Measurements from ENCODE around the gene PLA2G2C.

The PLA2G2C gene

DNA sequence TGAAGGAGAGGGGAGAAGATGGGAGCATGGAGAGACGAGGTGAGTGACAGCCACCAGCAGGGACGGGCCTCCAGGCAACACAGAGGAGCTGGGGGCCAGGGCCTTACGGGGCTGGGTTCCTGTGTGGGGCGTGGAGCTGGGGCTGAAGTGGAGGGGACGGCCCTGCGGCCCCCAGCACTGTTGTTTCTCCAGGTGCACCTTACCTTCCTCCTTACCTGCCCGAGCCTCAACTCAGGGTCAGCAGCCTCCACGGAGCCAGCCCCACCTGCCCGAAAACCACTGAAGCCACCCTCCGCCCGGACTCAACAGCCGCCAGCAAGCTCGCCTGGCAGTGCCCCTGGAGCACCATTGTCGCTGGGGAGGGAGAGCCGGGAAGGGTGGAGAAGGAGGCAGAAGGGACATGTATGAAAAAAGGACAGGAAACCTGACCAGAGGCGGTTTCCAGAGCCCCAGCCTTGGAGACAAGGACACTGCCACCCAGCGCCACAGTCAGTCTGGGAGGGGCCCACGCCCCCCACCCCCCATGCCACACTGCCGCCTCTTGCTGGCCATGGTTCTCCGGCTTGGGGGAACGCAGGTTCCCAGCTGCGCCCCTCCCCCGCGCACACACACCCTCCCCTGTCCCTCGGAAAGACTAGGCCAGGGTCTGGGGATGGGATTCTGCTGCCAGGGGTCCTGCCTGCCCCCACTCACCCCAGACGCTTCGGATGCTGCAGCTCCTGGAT is 36.6 kb downstream of the PLA2G2C start:
- H3K27me3 ChIP-seq (ENCODE audit: control insufficient read depth, insufficient read depth, low read length) = peaks cover 19% of the 10 kb centered on the region

DNA sequence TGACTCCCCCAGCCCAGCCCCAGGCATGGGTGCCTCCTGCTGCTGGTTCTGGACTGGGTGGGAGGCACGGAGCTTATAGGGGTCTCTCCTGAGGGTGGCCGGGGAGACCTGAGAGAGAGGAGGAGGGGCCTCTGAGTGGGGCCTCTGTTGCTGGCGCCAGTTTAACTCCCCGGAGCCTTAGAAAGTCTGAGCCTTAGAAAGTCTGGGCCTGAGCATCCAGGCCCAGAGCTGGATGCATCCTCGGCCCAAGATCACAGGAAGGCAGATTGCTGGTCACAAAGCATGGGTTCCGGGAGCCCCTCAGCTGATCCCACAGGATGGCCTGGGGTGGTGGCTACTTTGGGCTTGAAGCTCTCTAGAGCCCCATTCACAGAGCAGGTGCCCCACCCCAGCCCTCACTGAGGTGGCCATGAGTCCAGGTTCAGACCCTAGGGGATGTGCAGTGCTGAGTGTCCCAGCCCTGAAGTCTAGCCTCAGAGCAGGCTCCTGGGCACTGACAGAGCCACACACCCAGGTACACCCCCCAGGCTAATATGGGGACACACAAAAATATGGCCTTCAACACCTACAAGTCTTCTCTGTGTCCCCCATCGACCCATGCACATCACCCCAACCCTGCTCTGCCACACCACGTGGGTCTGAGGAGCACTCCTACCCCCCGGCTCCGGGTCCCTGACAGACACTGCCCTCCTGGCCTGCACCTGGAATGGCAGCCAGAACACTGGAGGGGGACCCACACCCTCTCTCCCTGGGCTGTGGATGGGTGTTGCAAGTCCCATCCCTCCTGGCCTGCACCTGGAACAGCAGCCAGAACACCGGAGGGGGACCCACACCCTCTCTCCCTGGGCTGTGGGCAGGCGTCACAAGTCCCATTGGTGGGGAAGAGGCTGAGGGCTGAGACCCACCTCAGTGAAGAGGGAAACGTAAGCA is 37.5 kb downstream of the PLA2G2C start:
- no peak overlapping the region for H3K4me3 ChIP-seq (ENCODE audit: low read length)
- H3K4me1 ChIP-seq (ENCODE audit: control insufficient read depth, insufficient read depth, low read length) = peaks cover 19% of the 10 kb centered on the region
- no peaks in the 10 kb centered on the region for H3K9me3 ChIP-seq (replicated peaks; ENCODE audit: low read length)
- H3K4me2 ChIP-seq (ENCODE audit: low read length) = no peak overlapping the region
- H3K9ac ChIP-seq (ENCODE audit: low read depth, low read length) = no peak overlapping the region
- H3K36me3 ChIP-seq (ENCODE audit: insufficient read depth, low read length) = no peaks in the 10 kb centered on the region
- H3K27me3 ChIP-seq (ENCODE audit: control insufficient read depth, insufficient read depth, low read length) = peaks cover 26% of the 10 kb centered on the region

More for the DNA sequence above, 36.6 kb downstream of the PLA2G2C start:
- no peaks in the 10 kb centered on the region for H3K36me3 ChIP-seq (ENCODE audit: insufficient read depth, low read length)
- H3K9me3 ChIP-seq (replicated peaks; ENCODE audit: low read length) = no peaks in the 10 kb centered on the region
- no peak overlapping the region for H3K4me3 ChIP-seq (ENCODE audit: low read length)
- H3K4me1 ChIP-seq (ENCODE audit: control insufficient read depth, insufficient read depth, low read length) = peaks cover 20% of the 10 kb centered on the region
- H3K4me2 ChIP-seq (ENCODE audit: low read length) = no peak overlapping the region
- H3K9ac ChIP-seq (ENCODE audit: low read depth, low read length) = no peak overlapping the region

DNA sequence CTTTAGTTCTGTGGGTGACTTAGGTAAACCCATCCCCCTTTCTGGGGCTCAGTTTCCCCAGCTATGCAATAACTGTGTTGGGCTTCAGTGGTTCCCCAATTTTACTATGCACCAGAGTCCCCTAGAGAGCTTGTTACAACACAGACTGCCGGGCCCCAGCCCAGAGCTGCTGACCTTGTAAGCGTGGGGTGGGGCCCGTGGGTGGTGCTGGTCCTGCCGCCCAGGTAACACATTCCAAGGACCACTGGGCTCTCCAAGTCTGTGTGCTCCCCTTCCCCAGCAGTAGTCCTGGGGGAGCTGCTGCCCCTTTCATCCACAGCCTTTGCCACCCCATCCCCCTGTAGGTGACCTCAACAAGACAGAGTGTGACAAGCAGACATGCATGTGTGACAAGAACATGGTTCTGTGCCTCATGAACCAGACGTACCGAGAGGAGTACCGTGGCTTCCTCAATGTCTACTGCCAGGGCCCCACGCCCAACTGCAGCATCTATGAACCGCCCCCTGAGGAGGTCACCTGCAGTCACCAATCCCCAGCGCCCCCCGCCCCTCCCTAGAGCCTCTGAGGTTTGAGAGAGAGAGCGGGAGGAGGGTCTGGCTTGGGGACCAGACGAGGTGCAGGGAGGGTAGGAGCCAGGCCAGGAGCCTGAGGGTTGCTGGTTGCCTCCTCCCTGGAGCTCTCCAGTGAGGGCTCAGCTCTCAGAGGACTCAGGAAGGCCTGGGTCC is 38.3 kb downstream of the PLA2G2C start:
- peaks cover 12% of the 10 kb centered on the region for H3K4me1 ChIP-seq (ENCODE audit: control insufficient read depth, insufficient read depth, low read length)
- no peak overlapping the region for H3K4me2 ChIP-seq (ENCODE audit: low read length)
- no peak overlapping the region for H3K9ac ChIP-seq (ENCODE audit: low read depth, low read length)
- H3K36me3 ChIP-seq (ENCODE audit: insufficient read depth, low read length) = no peaks in the 10 kb centered on the region
- H3K4me3 ChIP-seq (ENCODE audit: low read length) = no peak overlapping the region
- no peaks in the 10 kb centered on the region for H3K9me3 ChIP-seq (replicated peaks; ENCODE audit: low read length)
- peaks cover 32% of the 10 kb centered on the region for H3K27me3 ChIP-seq (ENCODE audit: control insufficient read depth, insufficient read depth, low read length)

DNA sequence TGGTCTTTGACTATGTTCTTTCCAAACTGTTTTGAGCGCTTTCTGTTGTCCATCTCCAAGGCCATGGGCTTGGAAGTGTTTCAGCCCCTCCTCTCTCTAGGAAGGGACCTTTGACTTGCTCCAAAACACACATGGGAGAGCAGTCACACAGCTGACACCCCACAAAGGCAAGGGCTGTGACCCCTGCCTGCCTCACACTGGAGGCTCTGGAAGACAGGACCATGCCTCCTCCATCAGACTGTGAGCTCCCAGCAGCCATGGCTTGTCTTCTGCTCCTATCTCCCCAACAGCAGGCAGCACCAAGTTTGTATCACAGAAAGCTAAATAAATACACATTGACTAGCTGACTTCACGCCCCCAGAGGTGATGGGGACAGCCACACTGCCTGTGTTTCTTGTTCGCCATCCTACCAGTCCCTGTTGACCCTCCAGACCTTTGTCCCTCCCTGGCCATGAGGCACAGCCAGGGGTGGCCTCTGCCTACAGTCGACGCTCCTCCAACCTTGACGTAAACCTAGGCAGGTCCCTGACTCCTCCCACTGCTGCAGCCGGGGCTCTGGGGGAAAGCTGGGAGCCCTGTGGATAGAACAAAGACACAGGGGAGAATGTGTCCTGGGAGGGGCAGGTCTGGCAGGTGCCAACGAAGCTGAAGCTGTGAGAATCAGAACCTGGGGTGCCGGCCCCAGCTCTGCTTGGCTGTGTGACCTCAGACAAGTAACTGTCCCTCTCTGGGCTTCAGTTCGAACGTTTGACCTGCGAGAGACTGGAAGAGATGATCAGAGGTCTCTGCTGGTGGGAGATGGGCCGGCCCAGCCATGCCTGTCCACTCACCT is 42.4 kb downstream of the PLA2G2C start:
- Histone ChIP-seq H3K9me3 (replicated peaks; ENCODE audit: low read length) (no peaks in the 10 kb centered on the region), H3K4me3 (ENCODE audit: low read length) (no peak overlapping the region), H3K9ac (ENCODE audit: low read depth, low read length) (no peak overlapping the region), H3K4me2 (ENCODE audit: low read length) (no peak overlapping the region), H3K4me1 (ENCODE audit: control insufficient read depth, insufficient read depth, low read length) (no peaks in the 10 kb centered on the region), H3K36me3 (ENCODE audit: insufficient read depth, low read length) (no peaks in the 10 kb centered on the region), H3K27me3 (ENCODE audit: control insufficient read depth, insufficient read depth, low read length) (peaks cover 33% of the 10 kb centered on the region)

DNA sequence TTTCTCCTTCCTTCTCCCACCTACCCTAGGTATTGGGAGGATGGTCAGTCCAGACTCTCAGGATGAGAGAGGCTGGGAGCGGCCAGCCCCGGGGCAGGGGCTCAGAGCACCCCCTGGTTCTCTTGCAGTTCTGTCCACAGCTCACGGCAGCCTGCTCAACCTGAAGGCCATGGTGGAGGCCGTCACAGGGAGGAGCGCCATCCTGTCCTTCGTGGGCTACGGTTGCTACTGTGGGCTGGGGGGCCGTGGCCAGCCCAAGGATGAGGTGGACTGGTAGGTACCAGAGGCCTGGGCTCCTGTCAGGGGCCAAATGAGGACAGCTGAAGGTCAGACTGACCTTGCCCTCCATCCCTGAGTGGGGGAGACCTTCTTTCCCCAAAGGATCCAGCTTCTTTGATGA is 43.0 kb downstream of the PLA2G2C start:
- Histone ChIP-seq H3K4me2 (ENCODE audit: low read length) (no peak overlapping the region), H3K9ac (ENCODE audit: low read depth, low read length) (no peak overlapping the region), H3K9me3 (replicated peaks; ENCODE audit: low read length) (no peaks in the 10 kb centered on the region), H3K36me3 (ENCODE audit: insufficient read depth, low read length) (no peaks in the 10 kb centered on the region), H3K4me1 (ENCODE audit: control insufficient read depth, insufficient read depth, low read length) (no peaks in the 10 kb centered on the region), H3K27me3 (ENCODE audit: control insufficient read depth, insufficient read depth, low read length) (peaks cover 33% of the 10 kb centered on the region), H3K4me3 (ENCODE audit: low read length) (no peak overlapping the region)

DNA sequence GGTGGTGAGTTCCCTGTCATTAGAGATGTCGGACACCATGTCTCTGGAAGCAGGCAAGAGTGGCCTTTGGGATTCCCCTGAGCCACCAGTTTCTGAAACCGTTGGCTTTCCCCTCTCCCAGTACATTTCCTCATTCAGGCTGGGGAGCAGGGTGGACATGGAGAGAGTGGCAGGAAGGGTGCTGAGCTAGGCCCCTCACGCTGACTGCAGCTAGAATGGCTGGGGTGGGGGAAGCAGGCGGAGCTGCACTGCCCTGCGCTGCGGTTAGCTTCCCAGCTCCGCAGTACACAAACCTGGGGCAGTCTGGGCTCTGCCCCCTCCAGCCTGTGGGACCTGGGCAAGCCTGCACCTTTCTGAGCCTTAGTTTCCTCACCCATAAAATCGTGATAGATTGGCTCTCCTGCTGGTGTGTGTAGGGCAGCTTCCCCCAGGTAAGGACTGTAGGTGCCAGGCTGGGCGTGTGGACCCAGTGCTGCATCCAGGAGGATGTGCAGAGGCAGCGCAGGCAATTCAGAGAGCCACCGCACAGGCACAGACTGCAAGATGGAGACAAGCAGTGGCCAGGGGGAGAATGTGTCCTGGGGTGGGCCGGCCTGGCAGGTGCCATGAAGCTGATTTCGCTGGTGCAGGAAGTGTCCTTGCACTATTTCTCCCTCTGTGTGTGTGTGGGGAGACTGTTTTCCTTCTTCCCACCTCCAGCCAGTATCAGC is 44.2 kb downstream of the PLA2G2C start:
- peaks cover 30% of the 10 kb centered on the region for H3K27me3 ChIP-seq (ENCODE audit: control insufficient read depth, insufficient read depth, low read length)

DNA sequence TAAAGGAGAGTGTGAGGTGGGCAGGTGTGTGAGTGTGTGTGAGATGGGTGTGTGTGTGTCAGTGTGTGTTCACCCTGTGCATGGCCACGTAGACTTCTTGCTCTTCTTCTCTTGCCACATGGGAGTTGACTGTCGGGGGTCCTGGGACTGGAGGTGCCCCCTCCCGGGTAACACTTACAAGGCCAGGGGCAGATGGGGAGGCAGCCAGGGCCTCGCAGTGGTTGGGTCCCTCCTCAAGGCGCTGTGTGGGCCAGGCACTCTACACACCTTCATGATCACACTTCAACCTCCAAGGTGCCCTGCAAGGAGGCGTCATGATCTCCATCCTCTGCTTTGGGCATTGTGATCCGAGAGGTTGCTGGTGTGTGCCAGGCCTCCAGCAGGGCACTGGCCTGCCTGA is 44.9 kb downstream of the PLA2G2C start:
- Histone ChIP-seq H3K9me3 (replicated peaks; ENCODE audit: low read length) (no peaks in the 10 kb centered on the region), H3K27me3 (ENCODE audit: control insufficient read depth, insufficient read depth, low read length) (peaks cover 23% of the 10 kb centered on the region), H3K4me3 (ENCODE audit: low read length) (no peak overlapping the region), H3K4me2 (ENCODE audit: low read length) (no peak overlapping the region), H3K9ac (ENCODE audit: low read depth, low read length) (no peak overlapping the region), H3K4me1 (ENCODE audit: control insufficient read depth, insufficient read depth, low read length) (no peaks in the 10 kb centered on the region), H3K36me3 (ENCODE audit: insufficient read depth, low read length) (no peaks in the 10 kb centered on the region)

More for the DNA sequence above, 44.2 kb downstream of the PLA2G2C start:
- H3K4me2 ChIP-seq (ENCODE audit: low read length) = no peak overlapping the region
- no peak overlapping the region for H3K9ac ChIP-seq (ENCODE audit: low read depth, low read length)
- no peaks in the 10 kb centered on the region for H3K4me1 ChIP-seq (ENCODE audit: control insufficient read depth, insufficient read depth, low read length)
- H3K36me3 ChIP-seq (ENCODE audit: insufficient read depth, low read length) = no peaks in the 10 kb centered on the region
- no peaks in the 10 kb centered on the region for H3K9me3 ChIP-seq (replicated peaks; ENCODE audit: low read length)
- no peak overlapping the region for H3K4me3 ChIP-seq (ENCODE audit: low read length)

DNA sequence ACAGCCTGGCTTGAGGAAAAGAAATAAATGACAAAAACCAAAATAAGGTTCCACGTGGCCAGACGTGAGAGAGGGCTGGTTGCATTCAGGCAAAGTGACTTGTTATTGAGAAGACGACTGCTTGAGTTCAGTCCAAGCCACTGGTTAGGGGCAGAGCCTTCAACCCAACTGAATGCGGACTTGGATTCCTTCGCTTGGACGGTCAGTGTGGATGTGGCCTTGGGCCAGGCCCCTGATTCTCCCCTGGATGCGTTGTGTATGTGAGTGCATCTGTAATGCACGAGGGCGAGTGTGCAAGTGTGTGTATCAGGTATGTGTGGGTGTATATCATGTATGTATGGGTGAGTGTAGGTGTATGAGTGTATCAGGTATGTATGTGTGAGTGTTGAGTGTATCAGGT is 45.3 kb downstream of the PLA2G2C start:
- Histone ChIP-seq H3K9me3 (replicated peaks; ENCODE audit: low read length) (no peaks in the 10 kb centered on the region), H3K27me3 (ENCODE audit: control insufficient read depth, insufficient read depth, low read length) (peaks cover 25% of the 10 kb centered on the region), H3K4me1 (ENCODE audit: control insufficient read depth, insufficient read depth, low read length) (no peaks in the 10 kb centered on the region), H3K9ac (ENCODE audit: low read depth, low read length) (no peak overlapping the region), H3K36me3 (ENCODE audit: insufficient read depth, low read length) (no peaks in the 10 kb centered on the region), H3K4me2 (ENCODE audit: low read length) (no peak overlapping the region), H3K4me3 (ENCODE audit: low read length) (no peak overlapping the region)

DNA sequence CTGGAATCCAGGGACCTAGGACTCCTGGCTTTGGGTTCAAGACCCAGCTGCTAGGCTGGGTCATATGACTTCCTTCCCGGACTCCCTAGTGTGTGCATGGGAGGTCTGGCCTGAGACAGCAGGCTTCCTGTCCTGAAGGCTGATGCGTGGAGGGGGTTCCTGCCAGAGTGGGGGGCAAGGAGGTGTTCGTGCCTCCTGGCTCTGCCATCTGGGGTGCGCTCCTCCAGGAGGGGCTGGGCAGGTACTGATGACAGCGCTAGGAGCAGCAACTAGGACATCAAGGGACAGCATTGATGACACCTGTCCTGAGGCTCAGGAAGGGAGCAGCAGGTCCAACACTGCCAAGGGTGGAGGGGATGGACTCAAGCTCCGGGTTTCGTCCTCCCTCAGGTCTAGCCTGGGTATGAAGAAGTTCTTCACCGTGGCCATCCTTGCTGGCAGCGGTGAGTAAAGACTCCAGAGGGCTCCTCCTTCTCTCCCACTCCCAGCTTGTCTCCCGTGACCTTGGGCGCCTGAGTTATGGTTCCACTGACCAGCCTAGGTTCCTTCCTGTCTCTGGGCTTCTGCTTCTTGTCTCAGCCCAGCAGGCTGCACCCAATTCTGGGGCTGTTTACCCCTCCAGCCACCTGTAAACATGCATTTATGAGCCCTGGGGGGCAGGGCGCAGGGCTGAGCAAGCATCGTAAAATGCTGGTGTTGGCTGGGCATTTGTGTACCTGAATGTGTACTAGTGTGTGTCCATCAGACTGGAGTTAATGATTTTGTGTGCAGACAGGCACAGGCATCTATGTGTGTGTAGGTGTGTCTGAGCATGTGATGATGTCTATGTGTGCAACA is 46.3 kb downstream of the PLA2G2C start:
- H3K27me3 ChIP-seq (ENCODE audit: control insufficient read depth, insufficient read depth, low read length) = peaks cover 23% of the 10 kb centered on the region
- H3K4me3 ChIP-seq (ENCODE audit: low read length) = no peak overlapping the region
- H3K9ac ChIP-seq (ENCODE audit: low read depth, low read length) = no peak overlapping the region
- H3K9me3 ChIP-seq (replicated peaks; ENCODE audit: low read length) = no peaks in the 10 kb centered on the region
- H3K4me1 ChIP-seq (ENCODE audit: control insufficient read depth, insufficient read depth, low read length) = no peaks in the 10 kb centered on the region
- no peaks in the 10 kb centered on the region for H3K36me3 ChIP-seq (ENCODE audit: insufficient read depth, low read length)
- no peak overlapping the region for H3K4me2 ChIP-seq (ENCODE audit: low read length)

All from skeletal muscle satellite cell (primary cell).